Left renal pelvis (tissue), 4 donors: Measurements from ENCODE around the gene SCYL1. TPM values are rescaled to one million over a fixed set of nuclear protein-coding genes. Genes with fewer than 3 reads are reported as not detected.
"Not testable (repeated sequence)": the region's sequence is repeated elsewhere in the genome, so short reads cannot be mapped to it uniquely, and the experiment has no call there.

Experiments
- DNase-seq, 4 donors: peaks; one replicate each; pipeline ENCODE4 v3.0.0-alpha.2; 2013; ENCODE audit warnings: low read depth in 4 of 4, low spot score in 3 of 4
- polyA plus RNA-seq, 4 donors: library from polyadenylated mRNA; unstranded; fragments of 120-200 nt; gene quantifications; one replicate each; pipeline ENCODE4 v1.2.1, GENCODE V29; 2013; ENCODE audit not compliant: insufficient read length in 4 of 4

SCYL1 gene
- polyA plus RNA-seq, 4 donors = 58.6 to 83.9 (median 59.5) TPM

DNA sequence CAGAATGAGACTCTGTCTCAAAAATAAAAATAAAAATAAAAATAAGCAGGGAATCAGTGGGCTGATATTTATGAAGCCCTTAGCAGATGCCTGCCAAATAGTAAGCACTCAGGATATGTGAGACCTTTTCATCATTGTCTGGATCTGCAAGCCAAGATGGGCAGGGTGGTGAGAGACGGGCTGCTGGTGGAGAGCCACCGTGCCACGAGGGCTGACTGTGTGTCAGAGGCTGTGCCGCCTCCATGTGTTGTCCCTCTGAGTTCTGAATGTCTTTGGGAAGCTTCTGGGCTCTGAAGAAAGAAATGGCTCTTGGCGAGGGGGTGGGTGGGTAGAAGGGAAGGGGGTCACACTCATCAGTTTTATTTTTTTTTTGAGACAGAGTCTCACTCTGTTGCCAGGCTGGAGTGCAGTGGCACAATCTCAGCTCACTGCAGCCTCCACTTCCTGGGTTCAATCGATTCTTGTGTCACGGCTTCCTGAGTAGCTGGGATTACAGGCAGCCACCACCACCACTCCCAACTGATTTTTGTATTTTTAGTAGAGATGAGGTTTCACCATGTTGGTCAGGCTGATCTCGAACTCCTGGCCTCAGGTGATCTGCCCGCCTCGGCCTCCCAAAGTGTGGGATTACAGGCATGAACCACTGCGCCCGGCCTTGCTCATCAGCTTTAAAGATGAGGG, 40.1 kb downstream of the SCYL1 start:
- not testable (repeated sequence) for DNase-seq

DNA sequence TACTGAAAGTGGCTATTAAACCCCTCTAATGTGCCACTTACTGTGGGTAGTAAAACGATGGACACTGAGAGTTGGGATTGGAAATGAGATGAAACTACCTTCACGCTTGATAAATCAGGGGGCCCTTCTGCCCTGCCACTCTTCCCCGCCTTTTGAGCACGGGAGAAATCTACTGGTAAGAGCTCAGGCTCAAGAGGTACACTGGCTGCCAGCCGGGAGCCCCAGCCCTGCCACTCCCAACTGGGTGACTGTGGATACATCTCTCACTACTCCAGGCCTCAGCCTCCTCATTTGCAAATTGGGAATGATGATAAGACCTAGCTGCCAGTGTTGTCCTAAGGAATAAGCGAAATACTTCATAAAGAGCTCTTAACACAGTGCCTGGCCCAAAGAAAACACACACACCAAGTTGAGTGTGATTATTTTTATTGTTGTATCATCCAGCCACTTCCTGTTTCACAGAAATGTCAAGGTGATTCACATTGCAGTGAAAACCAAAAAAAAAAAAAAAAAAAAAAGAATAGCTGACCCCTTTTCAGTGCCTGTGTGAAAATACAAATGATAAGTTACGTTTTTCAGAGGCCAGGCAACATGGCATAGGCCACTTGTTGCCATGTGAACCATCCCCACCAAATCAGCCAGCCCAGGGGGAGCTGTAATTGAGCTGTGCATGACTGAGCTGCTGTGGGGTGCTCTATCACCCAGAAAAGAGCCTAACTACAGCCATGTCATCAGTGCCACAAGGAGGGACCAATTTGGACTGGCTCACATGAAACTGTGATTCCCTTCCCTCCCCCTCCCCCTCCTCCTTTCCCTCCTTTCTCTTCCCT, 41.0 kb downstream of the SCYL1 start:
- DNase-seq = no peak

DNA sequence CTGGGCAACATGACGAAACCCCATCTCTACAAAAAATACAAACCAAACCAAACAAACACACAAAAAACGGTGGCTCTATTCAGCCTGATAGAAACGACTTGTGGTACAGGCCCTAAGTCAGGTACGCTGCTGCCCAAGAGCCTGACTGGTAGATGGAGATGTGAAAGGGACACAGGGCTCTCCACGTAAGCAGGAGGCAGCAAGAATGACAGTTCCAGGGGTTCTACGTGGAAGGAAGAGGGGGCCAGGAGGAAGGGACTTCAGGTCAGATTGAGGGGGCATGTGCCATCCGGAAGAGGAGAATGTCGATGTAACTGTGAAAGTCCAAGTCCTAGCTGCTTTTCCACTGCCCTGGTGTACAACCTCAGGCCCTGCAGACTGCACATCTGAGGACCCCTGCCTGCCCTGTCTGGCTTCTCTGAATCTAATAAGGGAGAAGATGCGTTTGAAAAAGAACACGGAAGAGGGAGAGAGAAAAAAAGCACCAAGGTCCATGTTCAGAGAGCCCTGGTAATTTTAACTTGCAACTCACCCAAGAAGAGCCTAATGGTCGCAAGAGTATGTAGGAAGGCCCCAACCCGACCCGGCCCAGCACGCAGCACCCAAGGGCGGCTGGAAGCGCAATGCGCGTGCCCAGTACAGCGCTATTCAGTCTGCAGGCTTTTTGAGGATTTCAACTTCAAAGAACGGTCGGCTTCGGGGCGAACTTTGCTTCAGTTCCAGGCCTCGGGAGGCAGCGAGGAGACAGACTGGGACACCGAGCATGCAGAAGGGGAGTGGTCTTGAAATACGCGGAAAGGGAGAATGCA, 44.5 kb downstream of the SCYL1 start:
- DNase-seq = no peak

DNA sequence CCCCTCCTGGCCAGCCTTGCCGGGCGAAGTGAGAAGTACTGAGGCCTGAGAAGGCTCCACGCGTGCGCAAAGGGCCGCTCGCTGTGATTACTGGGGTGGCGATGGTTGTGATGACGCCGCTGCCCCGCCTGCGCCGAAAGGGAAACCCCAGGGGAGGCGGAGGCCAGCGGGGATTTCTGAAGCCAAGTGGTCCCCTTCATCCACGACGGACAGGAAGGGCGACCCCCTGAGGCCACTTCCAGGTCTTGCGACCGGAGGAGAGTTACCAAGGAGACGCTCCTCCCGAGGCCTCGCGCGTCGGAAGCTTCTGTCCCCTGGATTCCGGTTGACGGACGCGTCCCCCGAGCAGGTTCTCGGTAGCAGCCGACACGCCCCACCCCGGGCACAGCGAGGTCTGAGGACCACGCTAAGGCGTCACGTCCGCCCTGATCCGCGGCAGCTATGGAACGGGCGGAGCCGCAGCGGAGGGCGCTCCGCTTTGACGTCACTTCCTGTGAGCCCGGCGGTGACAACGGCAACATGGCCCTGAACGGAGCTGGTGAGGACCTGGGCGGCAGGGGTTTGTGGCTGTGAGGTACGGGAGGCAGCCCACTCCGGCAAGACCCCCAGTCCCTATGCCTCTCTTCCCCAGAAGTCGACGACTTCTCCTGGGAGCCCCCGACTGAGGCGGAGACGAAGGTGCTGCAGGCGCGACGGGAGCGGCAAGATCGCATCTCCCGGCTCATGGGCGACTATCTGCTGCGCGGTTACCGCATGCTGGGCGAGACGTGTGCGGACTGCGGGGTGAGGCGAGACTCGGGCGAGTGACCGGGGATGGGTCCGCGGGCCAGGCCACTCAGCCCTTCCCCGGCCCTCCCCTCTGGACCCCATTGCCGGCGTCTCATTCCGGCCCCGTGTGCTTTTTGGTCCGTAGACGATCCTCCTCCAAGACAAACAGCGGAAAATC, 45.4 kb downstream of the SCYL1 start, which contains the start of gene ZNRD2:
ZNRD2 (plus strand) TSS at position 505 of the 946 bp plus-strand sequence; CDS start at position 520, 15 bp downstream.
- DNase-seq = peak; percentile 88 to 96 (median 93)

DNA sequence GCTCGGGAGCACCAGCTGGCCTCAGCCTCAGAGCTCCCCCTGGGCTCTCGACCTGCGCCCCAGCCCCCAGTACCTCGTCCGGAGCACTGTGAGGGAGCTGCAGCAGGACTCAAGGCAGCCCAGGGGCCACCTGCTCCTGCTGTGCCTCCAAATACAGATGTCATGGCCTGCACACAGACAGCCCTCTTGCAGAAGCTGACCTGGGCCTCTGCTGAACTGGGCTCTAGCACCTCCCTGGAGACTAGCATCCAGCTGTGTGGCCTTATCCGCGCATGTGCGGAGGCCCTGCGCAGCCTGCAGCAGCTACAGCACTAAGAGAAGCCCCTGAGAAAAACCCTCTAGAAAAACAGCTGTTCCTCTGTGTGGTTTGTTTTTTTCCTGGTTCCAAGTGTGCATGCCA, 46.5 kb downstream of the SCYL1 start:
- no peak for DNase-seq

DNA sequence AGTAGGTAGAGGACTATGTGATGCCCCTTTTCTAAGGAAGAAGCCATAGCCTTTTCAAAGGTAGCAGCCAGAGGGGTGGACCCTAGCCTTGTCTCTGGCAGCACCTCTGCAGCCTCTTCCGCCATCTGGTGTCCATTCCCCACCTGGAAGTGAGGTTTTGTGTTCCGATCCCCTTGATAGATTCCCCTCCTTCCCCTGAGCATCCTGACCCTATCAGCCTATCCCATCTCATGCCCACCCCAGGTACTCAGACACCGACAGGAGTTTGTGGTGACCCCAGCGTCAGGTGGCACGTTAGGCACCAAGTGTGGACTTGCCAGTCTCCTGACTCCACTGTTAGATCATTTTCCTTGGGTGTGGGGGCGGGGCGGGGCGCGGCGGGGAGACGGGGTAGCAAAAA, 47.1 kb downstream of the SCYL1 start:
- DNase-seq = no peak

DNA sequence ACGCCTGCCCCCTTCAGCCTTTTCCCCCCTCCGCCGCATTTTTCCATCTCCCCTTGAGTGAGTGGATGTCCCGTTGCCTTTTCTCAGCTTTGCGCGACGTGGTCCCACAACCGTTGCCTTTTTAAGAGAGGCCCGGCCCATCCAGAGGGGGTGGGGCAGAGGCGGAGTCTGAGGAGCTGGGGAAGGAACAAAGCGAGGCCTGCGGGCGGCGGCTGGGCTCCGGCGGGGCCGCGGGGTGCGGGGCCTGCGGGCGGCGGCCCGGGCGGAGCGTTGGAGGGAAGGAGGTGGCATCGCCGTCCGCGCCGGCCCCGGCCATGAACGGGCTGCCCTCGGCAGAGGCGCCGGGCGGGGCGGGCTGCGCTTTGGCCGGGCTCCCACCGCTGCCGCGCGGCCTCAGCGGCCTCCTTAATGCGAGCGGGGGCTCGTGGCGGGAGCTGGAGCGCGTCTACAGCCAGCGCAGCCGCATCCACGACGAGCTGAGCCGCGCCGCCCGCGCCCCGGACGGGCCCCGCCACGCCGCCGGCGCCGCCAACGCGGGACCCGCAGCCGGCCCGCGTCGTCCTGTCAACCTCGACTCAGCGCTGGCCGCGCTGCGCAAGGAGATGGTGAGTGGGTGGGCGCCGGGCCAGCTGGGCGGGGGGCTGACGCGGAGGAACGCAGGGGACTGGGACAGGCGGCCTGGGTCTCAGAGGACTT, 47.6 kb downstream of the SCYL1 start, which contains the start of gene FAM89B:
FAM89B (plus strand) TSS at position 183 of the 696 bp plus-strand sequence; CDS start at position 315, 132 bp downstream.
- peak in 3 of 4 donors; percentile 70 to 87 (median 77) for DNase-seq

DNA sequence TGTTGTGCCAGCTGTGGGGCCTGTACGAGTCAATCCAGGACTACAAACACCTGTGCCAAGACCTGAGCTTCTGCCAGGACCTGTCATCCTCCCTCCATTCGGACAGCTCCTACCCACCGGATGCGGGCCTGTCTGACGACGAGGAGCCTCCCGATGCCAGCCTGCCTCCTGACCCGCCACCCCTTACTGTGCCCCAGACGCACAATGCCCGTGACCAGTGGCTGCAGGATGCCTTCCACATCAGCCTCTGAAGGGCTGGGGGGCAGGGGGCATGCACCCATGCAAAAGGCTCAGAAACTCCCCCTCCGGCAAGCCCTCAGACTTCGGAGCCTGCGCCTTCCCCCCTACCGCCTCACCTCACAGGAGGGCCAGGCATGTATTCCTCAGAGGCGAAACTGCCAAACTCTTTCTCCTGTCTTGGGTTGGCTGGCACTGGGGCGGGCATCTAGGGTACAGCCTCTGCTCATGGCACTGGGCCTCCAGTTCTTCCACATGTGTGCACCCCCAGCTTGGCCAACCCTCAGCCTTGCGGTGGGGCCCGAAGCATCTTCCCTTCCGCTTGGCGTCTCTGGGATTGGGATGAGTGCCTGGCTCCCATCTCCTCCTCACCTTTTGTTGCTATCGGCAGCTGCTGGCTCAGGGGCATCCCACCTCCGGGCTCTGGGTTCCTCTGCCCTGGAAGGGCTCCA, 48.7 kb downstream of the SCYL1 start:
- DNase-seq = no peak

DNA sequence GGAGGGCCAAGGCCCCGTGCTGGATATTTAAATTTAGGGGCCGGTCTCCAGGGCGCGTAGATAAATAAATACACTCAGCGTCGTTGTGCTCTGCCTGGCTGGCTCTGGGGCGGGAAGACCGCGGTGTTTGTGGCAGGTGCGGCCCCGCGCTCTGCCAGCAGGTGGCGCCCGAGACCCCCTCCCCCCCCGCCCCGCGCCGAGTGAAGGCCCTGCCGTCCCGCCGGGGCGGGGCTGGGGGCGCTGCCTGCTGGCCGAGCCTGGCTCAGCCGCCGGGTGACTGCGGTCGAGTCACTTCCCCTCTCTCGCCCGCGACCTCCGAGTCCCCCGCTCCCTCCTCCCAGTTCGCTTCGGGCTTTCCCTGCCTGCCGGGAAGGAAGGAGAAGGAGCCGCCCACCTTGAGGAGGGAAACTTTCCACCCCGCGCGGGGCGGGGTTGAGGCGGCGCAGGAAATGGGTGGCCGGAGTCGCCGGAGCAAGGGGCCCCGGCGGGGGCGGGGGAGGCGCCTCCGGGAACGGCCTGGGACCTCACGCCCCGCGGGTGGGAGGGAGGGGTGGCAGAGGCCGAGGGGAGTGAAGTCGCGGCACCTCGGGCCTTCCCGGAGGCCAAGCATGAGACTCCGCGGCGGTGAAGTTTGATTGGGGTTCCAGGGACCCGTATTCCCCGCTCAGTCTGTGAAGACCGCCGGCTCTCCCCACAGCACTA, 49.4 kb downstream of the SCYL1 start:
- peak; percentile 63 to 75 (median 70) for DNase-seq

DNA sequence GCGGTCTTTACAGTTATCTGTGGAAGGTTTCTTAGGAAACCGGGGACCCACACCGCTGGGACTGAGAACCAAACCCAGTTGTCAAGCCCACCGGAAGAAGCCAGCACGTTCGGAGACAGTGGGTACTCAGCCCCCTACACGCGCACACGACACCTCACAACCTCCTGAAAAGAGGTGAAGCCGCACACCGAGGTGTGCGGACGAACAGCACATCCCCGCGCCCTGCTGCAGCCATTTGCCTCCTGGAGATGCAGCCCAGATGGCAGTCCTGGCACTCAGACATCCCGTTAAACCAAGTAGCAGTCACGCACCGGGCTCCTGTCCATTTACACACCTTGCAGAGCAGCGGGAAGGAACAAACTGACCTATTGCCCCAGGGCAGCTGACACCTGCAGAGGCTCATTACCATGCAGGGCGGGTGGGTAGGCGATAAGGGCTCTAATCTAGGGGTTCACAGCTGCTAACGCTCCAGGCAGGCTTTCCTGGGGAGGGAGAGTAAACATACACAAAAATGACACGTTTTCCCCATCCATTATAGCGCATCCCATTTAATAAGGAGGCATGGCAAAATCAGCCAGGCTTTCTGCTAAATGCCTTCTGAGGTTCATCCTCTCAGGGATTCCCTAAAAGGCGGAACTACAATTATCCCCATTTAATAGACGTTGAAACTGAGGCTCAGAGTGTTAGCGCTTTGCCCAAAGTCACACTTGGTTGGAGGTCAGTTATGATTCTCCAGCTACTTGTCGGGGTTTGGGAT, 50.1 kb downstream of the SCYL1 start:
- DNase-seq = no peak

DNA sequence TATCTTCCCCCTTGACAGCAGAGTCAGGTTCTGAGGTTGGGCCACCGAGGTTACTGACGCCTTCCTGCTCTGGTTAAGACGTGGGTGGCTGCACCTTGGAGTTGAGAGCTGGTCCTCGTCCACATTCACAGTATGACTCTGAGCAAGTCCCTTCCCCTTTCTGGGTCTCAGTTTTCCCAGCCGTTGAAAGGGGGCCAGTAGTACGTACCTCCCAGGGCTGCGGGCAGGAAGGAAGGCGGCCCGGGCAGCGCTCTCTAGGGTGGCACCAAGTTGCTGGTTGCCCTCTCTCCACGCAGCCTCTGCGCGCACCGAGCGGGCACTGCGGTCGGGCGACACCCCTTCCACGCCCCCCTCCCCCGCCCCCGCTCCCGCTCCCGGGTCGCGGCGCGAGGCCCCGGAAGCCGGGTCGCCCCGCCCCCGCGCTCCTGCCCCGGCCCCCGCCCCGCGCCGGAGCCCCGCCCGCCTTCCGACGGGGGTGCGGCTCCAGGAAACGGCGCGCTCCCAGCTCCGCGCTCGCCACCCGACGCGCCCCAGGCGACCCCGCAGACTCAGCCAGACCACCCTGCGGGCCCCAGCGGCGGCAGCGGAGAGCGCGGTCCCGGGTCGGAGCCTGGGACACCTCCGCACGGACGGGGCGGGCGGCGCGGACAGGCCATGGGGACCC, 50.8 kb downstream of the SCYL1 start, which contains the start of gene EHBP1L1:
EHBP1L1 (plus strand) TSS at position 486 of the 664 bp plus-strand sequence. CDS start 250 bp downstream, outside the sequence.
- no peak for DNase-seq

DNA sequence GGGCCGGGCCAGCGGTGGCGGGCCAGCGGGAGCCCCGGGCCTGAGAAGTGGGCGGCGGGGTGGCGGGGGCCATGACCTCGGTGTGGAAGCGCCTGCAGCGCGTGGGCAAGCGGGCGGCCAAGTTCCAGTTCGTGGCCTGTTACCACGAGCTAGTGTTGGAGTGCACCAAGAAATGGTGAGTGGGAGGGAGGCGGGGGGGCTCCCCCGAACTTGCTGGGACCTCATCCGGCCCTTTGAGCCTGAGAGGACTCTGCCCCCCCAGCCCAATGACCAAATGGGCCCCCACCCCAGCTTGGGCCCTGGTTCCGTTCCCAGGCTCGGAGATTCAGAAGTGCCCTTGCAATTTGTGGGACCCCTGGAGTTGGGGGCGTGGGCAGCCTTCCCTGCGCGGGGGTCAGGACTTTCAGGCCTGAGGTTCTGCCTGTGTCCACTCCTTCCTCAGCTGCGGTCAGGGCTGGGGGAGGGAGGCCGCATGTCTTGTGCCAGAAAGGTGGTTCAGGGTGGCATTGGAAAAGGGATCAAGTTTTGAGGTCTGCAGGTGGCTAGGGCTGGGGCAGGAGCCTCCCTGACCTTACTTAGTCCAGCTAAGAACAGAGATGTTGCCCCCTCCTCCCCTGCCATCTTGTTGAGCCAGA, 51.5 kb downstream of the SCYL1 start:
- DNase-seq = no peak

DNA sequence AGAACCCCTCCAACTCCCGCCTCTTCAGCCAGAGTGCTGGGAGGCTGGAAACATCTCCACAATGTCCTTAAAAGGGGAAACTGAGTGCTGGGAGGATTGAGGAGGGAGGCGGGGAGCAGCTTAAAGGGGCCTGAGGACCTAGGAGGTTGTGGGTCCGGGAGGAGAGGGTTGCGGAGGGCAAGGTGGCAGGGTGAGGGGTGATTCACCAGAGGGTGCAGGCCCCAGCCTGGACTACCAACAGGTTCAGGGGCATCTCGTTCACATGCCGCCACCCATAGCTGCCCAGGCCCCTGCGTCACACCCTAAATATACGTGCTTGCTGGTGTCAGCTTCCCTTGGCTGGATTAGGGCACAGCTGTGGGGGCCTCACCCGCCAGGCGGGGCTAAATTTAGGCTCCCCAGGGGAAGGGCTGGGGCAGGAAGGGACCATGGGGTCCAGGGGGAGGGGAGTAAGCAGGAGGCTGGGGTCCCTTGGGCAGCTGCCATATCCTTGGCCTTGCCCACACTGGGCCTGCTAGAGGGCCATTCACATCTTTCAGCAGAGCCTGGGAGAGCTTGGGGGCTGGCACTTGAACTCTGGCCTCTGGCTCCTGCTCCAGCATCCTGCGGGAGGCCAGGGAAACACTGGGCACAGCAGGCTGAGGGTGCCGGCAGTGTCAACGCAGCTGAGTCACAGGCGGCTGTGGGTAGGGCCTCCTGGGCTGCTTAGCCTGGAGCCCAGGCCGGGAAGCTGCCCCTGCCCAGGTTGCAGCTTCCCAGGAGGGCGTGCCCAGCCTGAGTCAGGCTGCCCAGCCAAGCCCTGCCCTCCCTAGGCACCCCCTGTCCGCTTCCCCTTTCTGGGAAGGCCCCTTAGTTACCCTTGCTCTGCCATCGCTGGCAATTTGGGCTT, 52.2 kb downstream of the SCYL1 start:
- no peak for DNase-seq

DNA sequence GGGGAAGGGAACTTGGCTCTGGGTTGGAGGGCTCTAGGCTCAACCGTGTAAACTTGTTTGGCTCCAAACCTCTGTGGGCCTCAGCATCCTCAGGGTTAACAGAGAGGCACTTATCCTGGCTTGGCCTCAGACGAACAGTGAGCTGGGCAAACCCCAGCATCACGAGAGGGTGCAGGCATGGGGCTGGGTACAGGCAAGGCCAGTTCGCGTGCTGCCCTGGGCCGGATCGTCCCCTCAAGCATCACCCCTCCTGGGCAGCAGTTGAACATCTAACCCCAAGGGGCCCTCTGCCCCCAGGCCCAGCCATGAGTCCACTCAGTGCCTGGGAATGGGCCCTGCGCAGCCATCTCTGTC, 52.9 kb downstream of the SCYL1 start:
- DNase-seq = no peak

DNA sequence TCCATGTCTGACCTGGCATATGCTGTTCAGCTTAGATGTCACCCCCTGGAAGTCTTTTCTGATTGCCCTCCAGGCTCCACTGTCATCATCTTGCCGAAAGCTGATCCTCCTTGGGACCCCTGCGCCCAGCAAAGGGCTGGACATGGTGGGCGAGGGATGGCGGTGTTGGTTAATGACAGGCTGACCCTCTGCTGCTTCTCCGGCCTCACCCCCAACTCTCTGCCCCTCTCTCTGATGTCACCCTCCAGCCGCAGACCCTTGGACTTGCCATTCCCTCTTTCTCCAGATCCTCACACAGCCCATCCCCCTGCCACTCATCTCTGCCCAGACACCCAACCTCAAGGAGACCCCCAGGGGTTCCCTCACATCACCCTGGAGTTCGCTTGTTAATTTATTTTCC, 53.3 kb downstream of the SCYL1 start:
- DNase-seq = no peak
